ENCODE data around the gene ZC3HAV1.

ZC3HAV1 gene

GRCh38 chr7:139055674-139056073 is 53.8 kb downstream of the ZC3HAV1 start:
- TF ChIP-seq EGR1 (IDR thresholded peaks at IDR 0.05) (no peak), MAX (IDR thresholded peaks at IDR 0.05) (no peak), CEBPB (IDR thresholded peaks at IDR 0.05) (no peak), FOXM1 (IDR thresholded peaks at IDR 0.05; ENCODE audit: borderline replicate concordance, low read depth) (no peak)

- TF ChIP-seq EP300 (IDR thresholded peaks at IDR 0.05; ENCODE audit: borderline replicate concordance), result no peak
- TF ChIP-seq CREB1 (IDR thresholded peaks at IDR 0.05; ENCODE audit: low read depth), result no peak
- no peak for TF ChIP-seq TAF1 (IDR thresholded peaks at IDR 0.05; ENCODE audit: low read depth)
- no peak for TF ChIP-seq EGR1 (IDR thresholded peaks at IDR 0.05)
- TF ChIP-seq FOXM1 (IDR thresholded peaks at IDR 0.05; ENCODE audit: borderline replicate concordance, low read depth), result no peak
- TF ChIP-seq TEAD4 (IDR thresholded peaks at IDR 0.05), result no peak
- TF ChIP-seq ZBTB7A (IDR thresholded peaks at IDR 0.05; ENCODE audit: low read depth), result no peak
- no peak for TF ChIP-seq TCF12 (IDR thresholded peaks at IDR 0.05; ENCODE audit: low read depth)
- TF ChIP-seq RAD21 (IDR thresholded peaks at IDR 0.05; ENCODE audit: low read depth), result no peak
- TF ChIP-seq CEBPB (IDR thresholded peaks at IDR 0.05), result no peak
- no peak for TF ChIP-seq USF1 (IDR thresholded peaks at IDR 0.05)
- no peak for TF ChIP-seq MAX (IDR thresholded peaks at IDR 0.05)
- no peak for TF ChIP-seq REST (IDR thresholded peaks at IDR 0.05; ENCODE audit: low read depth)
- no peak for TF ChIP-seq YY1 (IDR thresholded peaks at IDR 0.05; ENCODE audit: low read depth)
- no peak for TF ChIP-seq NFIC (IDR thresholded peaks at IDR 0.05)
Observed at GRCh38 chr7:139054101-139054500, 55.4 kb downstream of the ZC3HAV1 start.

- TF ChIP-seq CEBPB (IDR thresholded peaks at IDR 0.05) (no peak), TAF1 (IDR thresholded peaks at IDR 0.05; ENCODE audit: low read depth) (no peak), CREB1 (IDR thresholded peaks at IDR 0.05; ENCODE audit: low read depth) (no peak), FOXM1 (IDR thresholded peaks at IDR 0.05; ENCODE audit: borderline replicate concordance, low read depth) (no peak), YY1 (IDR thresholded peaks at IDR 0.05; ENCODE audit: low read depth) (no peak), EP300 (IDR thresholded peaks at IDR 0.05; ENCODE audit: borderline replicate concordance) (no peak), RAD21 (IDR thresholded peaks at IDR 0.05; ENCODE audit: low read depth) (no peak), MAX (IDR thresholded peaks at IDR 0.05) (no peak), TCF12 (IDR thresholded peaks at IDR 0.05; ENCODE audit: low read depth) (no peak), ZBTB7A (IDR thresholded peaks at IDR 0.05; ENCODE audit: low read depth) (no peak), USF1 (IDR thresholded peaks at IDR 0.05) (no peak), TEAD4 (IDR thresholded peaks at IDR 0.05) (no peak), EGR1 (IDR thresholded peaks at IDR 0.05) (no peak)
Observed at GRCh38 chr7:139051655-139052054, 57.9 kb downstream of the ZC3HAV1 start.

GRCh38 chr7:139049936-139050335 is 59.6 kb downstream of the ZC3HAV1 start:
- TF ChIP-seq NFIC (IDR thresholded peaks at IDR 0.05) (no peak), USF1 (IDR thresholded peaks at IDR 0.05) (no peak), EP300 (IDR thresholded peaks at IDR 0.05; ENCODE audit: borderline replicate concordance) (no peak), REST (IDR thresholded peaks at IDR 0.05; ENCODE audit: low read depth) (no peak), TAF1 (IDR thresholded peaks at IDR 0.05; ENCODE audit: low read depth) (no peak), CEBPB (IDR thresholded peaks at IDR 0.05) (no peak), ZBTB7A (IDR thresholded peaks at IDR 0.05; ENCODE audit: low read depth) (no peak), TCF12 (IDR thresholded peaks at IDR 0.05; ENCODE audit: low read depth) (no peak), YY1 (IDR thresholded peaks at IDR 0.05; ENCODE audit: low read depth) (no peak), TEAD4 (IDR thresholded peaks at IDR 0.05) (no peak), MAX (IDR thresholded peaks at IDR 0.05) (no peak), CREB1 (IDR thresholded peaks at IDR 0.05; ENCODE audit: low read depth) (no peak), FOXM1 (IDR thresholded peaks at IDR 0.05; ENCODE audit: borderline replicate concordance, low read depth) (no peak), EGR1 (IDR thresholded peaks at IDR 0.05) (no peak), RAD21 (IDR thresholded peaks at IDR 0.05; ENCODE audit: low read depth) (no peak)

- TF ChIP-seq ZBTB7A (IDR thresholded peaks at IDR 0.05; ENCODE audit: low read depth) (no peak), MAX (IDR thresholded peaks at IDR 0.05) (no peak), NFIC (IDR thresholded peaks at IDR 0.05) (no peak), TAF1 (IDR thresholded peaks at IDR 0.05; ENCODE audit: low read depth) (no peak), REST (IDR thresholded peaks at IDR 0.05; ENCODE audit: low read depth) (no peak), EP300 (IDR thresholded peaks at IDR 0.05; ENCODE audit: borderline replicate concordance) (no peak), USF1 (IDR thresholded peaks at IDR 0.05) (no peak), CREB1 (IDR thresholded peaks at IDR 0.05; ENCODE audit: low read depth) (no peak), EGR1 (IDR thresholded peaks at IDR 0.05) (no peak), YY1 (IDR thresholded peaks at IDR 0.05; ENCODE audit: low read depth) (no peak), FOXM1 (IDR thresholded peaks at IDR 0.05; ENCODE audit: borderline replicate concordance, low read depth) (no peak), TEAD4 (IDR thresholded peaks at IDR 0.05) (no peak)
Observed at GRCh38 chr7:139049111-139049510, 60.4 kb downstream of the ZC3HAV1 start.
